GM12874 (cell line): ENCODE data around the gene GPAM.

Experiments used
- TF ChIP-seq, protein P1 (sequence below): IDR thresholded peaks from 2 replicates; pipeline ENCODE4 v1.5.1; 2011; ENCODE audit warnings: low read depth, mild to moderate bottlenecking, control low read depth, low read length, moderate library complexity; ENCODE audit not compliant: insufficient read depth

The GPAM gene

DNA sequence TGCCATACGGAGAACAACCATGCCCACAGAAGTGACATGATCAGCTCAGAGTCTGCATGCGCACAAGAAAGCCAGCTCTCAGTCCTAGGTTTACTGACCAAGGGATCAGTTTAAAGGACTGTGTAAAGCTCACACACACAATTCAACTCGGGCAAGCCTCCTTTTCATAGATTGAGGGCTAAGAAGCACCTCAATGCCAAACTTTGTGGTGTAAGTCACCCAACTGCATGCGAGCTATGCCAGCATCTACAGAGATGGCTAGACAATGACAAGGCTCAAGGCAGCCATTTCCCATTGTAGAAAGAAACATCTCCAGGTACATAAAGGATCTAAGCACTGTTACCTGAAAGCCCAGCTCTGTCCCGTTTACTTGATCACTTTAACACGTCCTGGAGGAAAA, 36.8 kb downstream of the GPAM start:
- TF ChIP-seq, protein P1, sequence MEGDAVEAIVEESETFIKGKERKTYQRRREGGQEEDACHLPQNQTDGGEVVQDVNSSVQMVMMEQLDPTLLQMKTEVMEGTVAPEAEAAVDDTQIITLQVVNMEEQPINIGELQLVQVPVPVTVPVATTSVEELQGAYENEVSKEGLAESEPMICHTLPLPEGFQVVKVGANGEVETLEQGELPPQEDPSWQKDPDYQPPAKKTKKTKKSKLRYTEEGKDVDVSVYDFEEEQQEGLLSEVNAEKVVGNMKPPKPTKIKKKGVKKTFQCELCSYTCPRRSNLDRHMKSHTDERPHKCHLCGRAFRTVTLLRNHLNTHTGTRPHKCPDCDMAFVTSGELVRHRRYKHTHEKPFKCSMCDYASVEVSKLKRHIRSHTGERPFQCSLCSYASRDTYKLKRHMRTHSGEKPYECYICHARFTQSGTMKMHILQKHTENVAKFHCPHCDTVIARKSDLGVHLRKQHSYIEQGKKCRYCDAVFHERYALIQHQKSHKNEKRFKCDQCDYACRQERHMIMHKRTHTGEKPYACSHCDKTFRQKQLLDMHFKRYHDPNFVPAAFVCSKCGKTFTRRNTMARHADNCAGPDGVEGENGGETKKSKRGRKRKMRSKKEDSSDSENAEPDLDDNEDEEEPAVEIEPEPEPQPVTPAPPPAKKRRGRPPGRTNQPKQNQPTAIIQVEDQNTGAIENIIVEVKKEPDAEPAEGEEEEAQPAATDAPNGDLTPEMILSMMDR: no peak

DNA sequence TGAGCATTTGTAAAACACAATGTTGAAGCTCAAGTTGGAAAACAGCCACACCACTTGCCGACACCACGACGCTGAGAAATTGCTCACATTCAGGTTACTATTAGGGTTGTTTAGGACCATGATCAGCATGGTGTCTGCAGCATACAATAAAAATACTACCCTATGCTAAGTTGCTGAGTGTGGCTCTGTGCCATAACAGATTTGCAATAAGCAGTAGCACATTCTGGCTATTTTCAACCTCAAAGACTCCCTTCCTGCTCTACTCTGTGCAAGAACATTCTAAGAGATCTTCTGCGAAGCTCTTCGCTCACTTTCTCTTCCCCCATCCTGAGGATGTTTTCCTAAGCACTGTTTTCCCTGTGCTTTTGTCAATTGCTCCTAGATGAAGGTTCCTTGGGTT, 38.3 kb downstream of the GPAM start:
- TF ChIP-seq, protein P1: no peak

DNA sequence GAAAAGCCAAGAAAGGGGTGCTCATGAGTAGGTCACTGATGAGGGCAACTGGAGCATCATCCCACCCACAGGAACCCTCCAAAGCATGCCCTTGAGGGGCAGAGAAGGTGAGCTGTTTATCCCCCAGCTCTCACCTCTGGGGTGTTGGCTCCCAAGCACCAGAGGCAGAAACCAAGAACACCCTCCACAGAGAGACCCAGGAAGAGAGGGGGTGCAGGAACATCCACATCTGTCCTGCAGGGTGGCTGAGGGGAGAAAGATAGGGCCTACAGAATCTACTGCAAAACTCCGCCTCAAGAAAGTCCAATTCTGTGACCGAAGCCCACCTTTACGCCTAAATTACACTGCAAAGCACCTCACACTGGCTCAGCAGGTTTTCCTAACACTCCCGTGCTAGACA, 40.1 kb downstream of the GPAM start:
- TF ChIP-seq, protein P1: no peak

DNA sequence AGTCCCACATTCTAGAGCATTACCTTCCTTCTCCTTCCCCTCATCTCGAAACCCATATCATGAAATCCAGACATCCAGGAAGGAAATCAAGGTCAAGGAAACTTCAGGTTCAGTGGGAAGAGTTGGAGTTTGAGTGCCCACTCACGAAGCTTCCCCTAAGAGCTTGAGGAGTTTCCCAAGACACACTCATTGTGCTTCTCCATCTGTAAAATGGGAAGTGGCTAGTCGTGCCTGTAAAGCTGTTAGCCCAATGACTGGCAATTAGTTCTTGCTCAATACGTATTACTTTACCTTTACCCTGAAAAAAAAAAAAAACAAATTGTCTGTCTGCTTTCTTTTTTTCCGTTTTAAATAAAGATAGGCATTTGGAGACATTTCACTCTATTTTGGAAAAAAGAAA, 42.3 kb downstream of the GPAM start:
- TF ChIP-seq, protein P1: no peak

DNA sequence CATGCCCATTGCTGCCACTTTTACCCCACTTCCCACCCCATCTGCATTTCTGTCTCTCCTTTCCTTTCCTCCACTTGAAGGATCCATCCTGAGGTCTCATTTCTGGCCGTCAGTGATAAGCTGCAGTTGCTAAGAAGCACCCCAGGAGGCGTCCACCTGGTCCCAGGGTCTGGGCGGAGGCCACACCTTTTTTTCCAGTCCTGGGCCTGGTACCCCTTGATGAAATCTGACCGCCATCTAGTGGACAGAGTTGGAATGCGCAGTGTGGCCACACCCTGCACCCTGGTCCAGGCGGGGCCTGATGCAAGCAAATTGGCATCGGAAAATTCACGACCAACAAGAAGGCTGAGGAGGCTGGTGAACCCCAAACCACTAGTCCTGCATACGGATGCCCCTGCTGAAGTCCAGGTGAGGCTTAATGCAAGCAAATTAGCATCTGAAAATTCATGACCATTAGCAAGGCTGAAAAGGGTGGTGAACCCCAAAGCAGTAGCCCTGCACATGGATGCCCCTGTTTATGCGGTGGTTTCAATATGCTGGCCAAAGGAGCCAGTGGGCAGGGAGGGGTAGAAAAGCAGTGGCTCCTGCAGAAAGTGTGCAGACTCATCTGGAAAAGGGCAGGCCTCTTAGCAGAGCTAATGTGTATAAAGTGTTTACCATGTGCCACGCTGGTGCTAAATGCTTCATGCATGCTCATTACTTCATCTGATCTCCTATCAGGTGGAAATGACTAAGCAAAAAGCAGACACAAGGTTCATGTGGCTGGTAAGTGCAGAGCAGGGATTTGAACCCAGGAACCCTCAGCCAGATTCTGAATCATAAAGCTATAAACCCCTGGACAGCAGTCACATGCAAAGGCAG, 43.2 kb downstream of the GPAM start:
- TF ChIP-seq, protein P1: peak; percentile 86

DNA sequence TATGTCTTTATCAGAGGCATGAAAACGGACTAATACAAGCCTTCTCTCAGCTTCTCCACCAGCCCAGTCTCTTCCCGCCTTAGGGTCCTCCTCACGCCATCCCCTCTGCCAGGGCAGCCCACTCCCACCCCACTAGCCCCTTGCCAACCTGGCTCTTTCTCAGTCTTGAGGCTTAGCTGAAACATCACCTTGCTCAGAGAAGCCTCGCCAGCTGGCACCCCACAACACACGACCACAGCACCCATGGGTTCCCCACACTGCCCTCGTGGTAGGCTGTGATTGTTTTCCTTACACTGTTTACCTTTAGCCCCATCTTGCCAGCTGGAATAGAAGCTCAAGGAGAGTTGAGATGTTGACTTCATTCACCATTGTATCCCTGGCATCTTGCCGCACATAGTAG, 44.4 kb downstream of the GPAM start:
- TF ChIP-seq, protein P1: no peak

DNA sequence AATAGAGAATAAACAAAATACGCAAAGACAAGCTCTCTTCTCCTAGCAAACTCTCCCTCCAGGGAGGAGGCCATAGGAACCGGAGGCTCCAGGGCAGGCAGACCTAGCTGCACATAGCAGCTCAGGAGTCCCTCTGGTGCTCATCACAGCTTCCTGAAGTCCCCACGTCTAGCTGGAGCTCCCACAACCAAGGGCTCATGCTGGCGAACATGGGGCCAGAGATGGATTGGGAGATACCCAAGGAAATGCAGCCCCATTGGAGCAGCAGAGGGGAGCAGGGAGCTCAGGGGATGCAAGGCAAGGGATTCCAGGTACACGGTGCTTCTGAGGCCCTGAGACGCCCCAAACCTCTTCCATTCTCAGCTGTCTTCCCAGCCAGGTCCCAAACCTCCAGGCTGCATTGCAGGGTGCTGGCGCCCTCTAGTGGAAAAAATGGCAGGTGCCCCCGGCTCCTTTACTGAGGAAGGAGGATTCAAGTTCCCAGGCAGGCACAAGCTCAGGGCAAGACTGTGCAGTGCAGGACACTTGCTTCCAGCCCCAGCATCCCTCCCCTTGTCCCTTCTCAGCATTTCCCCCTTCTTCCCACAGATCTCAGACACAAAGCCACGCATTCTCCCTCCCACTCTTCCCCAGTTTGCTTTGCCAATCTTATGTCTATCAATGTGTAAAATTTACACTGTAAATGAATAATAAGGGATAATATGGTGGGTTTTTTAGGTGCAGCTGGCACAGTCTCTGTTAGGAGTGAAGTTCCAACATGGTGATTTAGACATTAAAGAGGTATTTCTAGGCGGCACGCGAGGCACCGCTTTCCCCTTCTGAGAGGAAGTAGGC, 46.2 kb downstream of the GPAM start:
- TF ChIP-seq, protein P1: peak; percentile 93
